ENCODE results near the gene HOMER3. TPM values are rescaled to one million over a fixed set of nuclear protein-coding genes. Genes with fewer than 3 reads are reported as not detected.

HOMER3 gene
- total and polyA plus RNA-seq, 2 donors (not counting 3 experiments of a cell fraction or from before 2014, with no cell fraction given) = 139 to 184 TPM

DNA sequence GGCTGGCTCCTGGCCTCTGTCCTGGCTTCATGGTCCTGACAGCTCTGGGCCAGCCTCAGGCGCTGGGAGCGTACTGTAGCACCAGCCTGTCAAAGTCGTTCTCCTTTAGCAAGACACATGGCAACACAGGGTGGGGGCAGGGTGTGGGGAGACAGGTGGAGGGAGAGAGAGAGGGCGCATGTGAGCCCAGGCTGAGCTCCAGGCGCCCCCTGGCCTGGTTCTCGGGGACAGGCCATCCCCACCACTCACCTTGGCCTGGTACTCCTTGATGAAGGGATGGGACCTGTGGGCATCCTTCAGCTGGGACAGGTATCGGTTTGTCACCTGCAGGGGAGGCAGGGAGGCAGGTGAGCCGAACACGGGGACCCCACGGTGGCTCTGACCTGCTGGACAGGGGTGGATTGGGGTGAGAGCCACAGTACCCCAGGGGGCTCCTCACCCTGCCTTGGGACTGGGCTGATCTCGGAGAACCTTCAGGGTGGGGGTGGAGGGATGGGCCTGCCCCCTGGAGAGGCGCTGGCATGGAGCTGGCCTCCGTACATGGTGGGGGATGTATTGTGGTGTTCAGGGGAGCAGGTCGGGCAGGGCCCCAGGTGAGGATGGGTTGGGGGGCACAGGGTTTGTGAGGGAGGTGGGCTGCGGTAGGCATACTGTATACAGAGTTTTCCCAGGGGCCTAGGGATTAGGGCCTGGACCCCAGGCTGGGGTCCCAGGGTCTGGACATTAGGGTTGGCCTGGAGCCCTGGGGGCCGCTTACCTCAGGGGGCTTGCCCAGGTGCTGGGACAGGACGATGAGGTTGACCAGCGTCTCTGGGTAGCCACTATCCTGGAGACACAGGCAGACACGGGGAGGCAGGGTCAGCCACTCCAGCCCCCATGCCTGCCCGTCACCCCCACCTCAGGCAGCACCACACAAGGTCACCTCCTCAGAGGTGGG is 41.1 kb downstream of the HOMER3 start:
- dilution Hi-C loops (cut with MboI; ENCODE audit: extremely low pct_ligation_motif_present, low sequenced_read_pairs) = no loop called here
- no peak for TF ChIP-seq EZH2 (IDR thresholded peaks at IDR 0.05; ENCODE audit: borderline replicate concordance, low read depth, low read length, severe bottlenecking)
- TF ChIP-seq, protein P1, sequence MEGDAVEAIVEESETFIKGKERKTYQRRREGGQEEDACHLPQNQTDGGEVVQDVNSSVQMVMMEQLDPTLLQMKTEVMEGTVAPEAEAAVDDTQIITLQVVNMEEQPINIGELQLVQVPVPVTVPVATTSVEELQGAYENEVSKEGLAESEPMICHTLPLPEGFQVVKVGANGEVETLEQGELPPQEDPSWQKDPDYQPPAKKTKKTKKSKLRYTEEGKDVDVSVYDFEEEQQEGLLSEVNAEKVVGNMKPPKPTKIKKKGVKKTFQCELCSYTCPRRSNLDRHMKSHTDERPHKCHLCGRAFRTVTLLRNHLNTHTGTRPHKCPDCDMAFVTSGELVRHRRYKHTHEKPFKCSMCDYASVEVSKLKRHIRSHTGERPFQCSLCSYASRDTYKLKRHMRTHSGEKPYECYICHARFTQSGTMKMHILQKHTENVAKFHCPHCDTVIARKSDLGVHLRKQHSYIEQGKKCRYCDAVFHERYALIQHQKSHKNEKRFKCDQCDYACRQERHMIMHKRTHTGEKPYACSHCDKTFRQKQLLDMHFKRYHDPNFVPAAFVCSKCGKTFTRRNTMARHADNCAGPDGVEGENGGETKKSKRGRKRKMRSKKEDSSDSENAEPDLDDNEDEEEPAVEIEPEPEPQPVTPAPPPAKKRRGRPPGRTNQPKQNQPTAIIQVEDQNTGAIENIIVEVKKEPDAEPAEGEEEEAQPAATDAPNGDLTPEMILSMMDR (IDR thresholded peaks at IDR 0.05; ENCODE audit: extremely low read depth in 1 of 2, insufficient read depth in 1 of 2, low read depth in 1 of 2, low read length in 2 of 2) = no peak

More for the DNA sequence above, 41.1 kb downstream of the HOMER3 start:
- intact Hi-C loops (cut with micrococcal nuclease) = loop anchor here (5.0 kb wide), 1 partner anchor 72 kb away; no protein-coding TSS in a partner anchor
- Histone ChIP-seq H3K4me3 (replicated peaks in 1 of 3; ENCODE audit: insufficient read depth in 1 of 3, low read depth in 1 of 3, low read length in 3 of 3) (no peak overlapping the region), H3K9me1 (replicated peaks; ENCODE audit: control insufficient read depth, extremely low read depth, insufficient read depth, low read length) (no peaks in the 10 kb centered on the region), H3K9ac (replicated peaks; ENCODE audit: extremely low read depth, insufficient read depth, low read length) (no peak overlapping the region), H3K27ac (ENCODE audit: insufficient read depth, low read depth, low read length) (no peak overlapping the region), H3K9me3 (replicated peaks; ENCODE audit: control insufficient read depth, insufficient read depth, low read length) (no peaks in the 10 kb centered on the region), H3K4me2 (ENCODE audit: insufficient read depth, low read length) (no peak overlapping the region), H2AFZ (ENCODE audit: low read depth, low read length) (no peak overlapping the region), H3K27me3 (ENCODE audit: control insufficient read depth in 2 of 2, insufficient read depth in 2 of 2, low read length in 2 of 2) (no peaks in the 10 kb centered on the region), H3K4me1 (ENCODE audit: control insufficient read depth, extremely low read depth, insufficient read depth, low read length) (no peaks in the 10 kb centered on the region), H3K79me2 (ENCODE audit: control insufficient read depth, insufficient read depth, low read length) (no peaks in the 10 kb centered on the region), H4K20me1 (replicated peaks; ENCODE audit: control insufficient read depth, extremely low read depth, insufficient read depth, low read length) (no peaks in the 10 kb centered on the region), H3K36me3 (ENCODE audit: control insufficient read depth in 2 of 2, extremely low read depth in 1 of 2, insufficient read depth in 2 of 2, low read length in 2 of 2) (peaks cover 0 to 21% of the 10 kb centered on the region in 2 experiments)
- BruUV-seq (replicated peaks) = no TSS peak
- ChIA-PET POLR2A (no interaction called here), CTCF (interaction anchor here (1.3 kb wide), 1 partner anchor 16 kb away, joined by 3 read pairs; no protein-coding TSS in a partner anchor)
- DNase-seq (ENCODE audit: low read depth, low spot score) (no peak), FAIRE-seq (no peak)

All from endothelial cell of umbilical vein (primary cell).